SK-N-SH treated with all-trans-retinoic acid at 6 μM for 48 hours (cell line): Measurements from ENCODE around the gene PSME3IP1.

Experiments used
- ARNTL ChIP-seq: fragments of 450-650 bp; formaldehyde crosslinking; IDR thresholded peaks from 2 replicates; pipeline ENCODE4 v1.5.0; 2020; ENCODE audit warnings: low read depth, mild to moderate bottlenecking, moderate library complexity, borderline replicate concordance
- CSDC2 ChIP-seq: fragments of 250-450 bp; sonication (Bioruptor Pico); IDR thresholded peaks from 2 replicates; pipeline ENCODE4 v1.5.0; 2020; ENCODE audit warnings: mild to moderate bottlenecking, moderate library complexity
- ESRRG ChIP-seq: fragments of 250-450 bp; sonication (Bioruptor Pico); IDR thresholded peaks from 2 replicates; pipeline ENCODE4 v1.6.1; 2021; ENCODE audit warnings: mild to moderate bottlenecking
- OSR1 ChIP-seq: fragments of 250-450 bp; sonication (Bioruptor Pico); IDR thresholded peaks from 2 replicates; pipeline ENCODE4 v1.8.0; 2022; ENCODE audit warnings: moderate library complexity, mild to moderate bottlenecking, inconsistent platforms
- RARB ChIP-seq: fragments of 250-450 bp; sonication (Bioruptor Pico); IDR thresholded peaks from 2 replicates; pipeline ENCODE4 v1.8.0; 2021; ENCODE audit warnings: mild to moderate bottlenecking, moderate library complexity
- ZC3H10 ChIP-seq: fragments of 250-450 bp; sonication (Bioruptor Pico); IDR thresholded peaks from 2 replicates; pipeline ENCODE4 v1.5.1; 2021; ENCODE audit warnings: mild to moderate bottlenecking, moderate library complexity
- ZFP3 ChIP-seq: fragments of 250-450 bp; sonication (Bioruptor Pico); IDR thresholded peaks from 2 replicates; pipeline ENCODE4 v1.5.0; 2020; ENCODE audit warnings: mild to moderate bottlenecking, moderate library complexity
- ZFP30 ChIP-seq: fragments of 450-650 bp; formaldehyde crosslinking; IDR thresholded peaks from 2 replicates; pipeline ENCODE4 v1.5.0; 2022; ENCODE audit warnings: mild to moderate bottlenecking, moderate library complexity
- ZNF565 ChIP-seq: fragments of 450-650 bp; formaldehyde crosslinking; conservative IDR thresholded peaks from 2 replicates; pipeline ENCODE4 v1.5.0; 2020; ENCODE audit warnings: low read depth, mild to moderate bottlenecking, moderate library complexity
- ZNF70 ChIP-seq: fragments of 450-650 bp; formaldehyde crosslinking; IDR thresholded peaks from 2 replicates; pipeline ENCODE4 v1.5.0; 2020; ENCODE audit warnings: mild to moderate bottlenecking, moderate library complexity
- ZNF8 ChIP-seq: fragments of 450-650 bp; formaldehyde crosslinking; IDR thresholded peaks from 2 replicates; pipeline ENCODE4 v1.5.0; 2020; ENCODE audit warnings: mild to moderate bottlenecking, moderate library complexity
- TF ChIP-seq, protein P1 (sequence below): fragments of 250-450 bp; sonication (Bioruptor Pico); IDR thresholded peaks from 2 replicates; pipeline ENCODE4 v1.8.0; 2020; ENCODE audit warnings: mild to moderate bottlenecking, moderate library complexity, borderline replicate concordance

DNA sequence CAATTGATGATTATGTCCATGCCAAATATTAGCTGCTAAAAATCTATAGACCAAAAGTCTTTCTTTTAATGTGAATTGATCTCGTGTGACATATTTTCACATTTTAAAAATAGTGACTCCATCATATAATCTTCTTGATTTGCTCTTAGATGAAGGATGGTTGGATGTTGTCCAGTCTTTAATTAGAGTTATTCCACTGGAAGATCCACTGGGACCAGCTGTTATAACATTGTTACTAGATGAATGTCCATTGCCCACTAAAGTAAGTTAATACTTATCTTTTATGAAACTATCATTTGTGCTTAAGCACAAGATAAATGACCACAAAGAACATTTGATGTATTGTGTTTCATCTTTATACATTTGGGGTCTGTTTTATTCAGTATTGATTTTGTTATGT, 23.1 kb upstream of the PSME3IP1 start:
- no peak for TF ChIP-seq ZNF565 (CRISPR knock-in tag)
- TF ChIP-seq ZFP3 (CRISPR knock-in tag): no peak
- no peak for TF ChIP-seq ZC3H10 (CRISPR knock-in tag)
- TF ChIP-seq CSDC2: no peak
- no peak for TF ChIP-seq ARNTL (CRISPR knock-in tag)
- TF ChIP-seq OSR1: no peak
- TF ChIP-seq ZFP30: no peak
- no peak for TF ChIP-seq ZNF8 (CRISPR knock-in tag)
- TF ChIP-seq, protein P1, sequence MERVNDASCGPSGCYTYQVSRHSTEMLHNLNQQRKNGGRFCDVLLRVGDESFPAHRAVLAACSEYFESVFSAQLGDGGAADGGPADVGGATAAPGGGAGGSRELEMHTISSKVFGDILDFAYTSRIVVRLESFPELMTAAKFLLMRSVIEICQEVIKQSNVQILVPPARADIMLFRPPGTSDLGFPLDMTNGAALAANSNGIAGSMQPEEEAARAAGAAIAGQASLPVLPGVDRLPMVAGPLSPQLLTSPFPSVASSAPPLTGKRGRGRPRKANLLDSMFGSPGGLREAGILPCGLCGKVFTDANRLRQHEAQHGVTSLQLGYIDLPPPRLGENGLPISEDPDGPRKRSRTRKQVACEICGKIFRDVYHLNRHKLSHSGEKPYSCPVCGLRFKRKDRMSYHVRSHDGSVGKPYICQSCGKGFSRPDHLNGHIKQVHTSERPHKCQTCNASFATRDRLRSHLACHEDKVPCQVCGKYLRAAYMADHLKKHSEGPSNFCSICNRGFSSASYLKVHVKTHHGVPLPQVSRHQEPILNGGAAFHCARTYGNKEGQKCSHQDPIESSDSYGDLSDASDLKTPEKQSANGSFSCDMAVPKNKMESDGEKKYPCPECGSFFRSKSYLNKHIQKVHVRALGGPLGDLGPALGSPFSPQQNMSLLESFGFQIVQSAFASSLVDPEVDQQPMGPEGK: no peak
- no peak for TF ChIP-seq ZNF70
- TF ChIP-seq RARB: no peak
- TF ChIP-seq ESRRG (CRISPR knock-in tag): no peak
